Progenitor cell of endocrine pancreas (in vitro differentiated cells): ENCODE measurements around the gene SPTB. TPM values are rescaled to one million over a fixed set of nuclear protein-coding genes. Genes with fewer than 3 reads are reported as not detected.

Experiments used
- DNase-seq: peaks from one replicate; pipeline ENCODE4 v3.0.0; 2021; ENCODE audit warnings: low spot score; ENCODE audit not compliant: unreplicated experiment
- H3K27ac Mint-ChIP-seq: 2 replicates; pipeline ENCODE4 v1.8.0; 2021; ENCODE audit warnings: mild to moderate bottlenecking, moderate library complexity, mixed read lengths
- H3K27me3 Mint-ChIP-seq: 2 replicates; pipeline ENCODE4 v1.8.0; 2021; ENCODE audit warnings: mixed read lengths
- H3K36me3 Mint-ChIP-seq: 2 replicates; pipeline ENCODE4 v1.8.0; 2022; ENCODE audit warnings: mixed read lengths; ENCODE audit not compliant: insufficient read depth
- H3K4me1 Mint-ChIP-seq: 2 replicates; pipeline ENCODE4 v1.8.0; 2021; ENCODE audit warnings: low read depth, mixed read lengths
- H3K4me3 Mint-ChIP-seq: 2 replicates; pipeline ENCODE4 v1.8.0; 2021; ENCODE audit warnings: low read depth, mild to moderate bottlenecking, moderate library complexity, mixed read lengths
- H3K9me3 Mint-ChIP-seq: 2 replicates; pipeline ENCODE4 v1.8.0; 2021; ENCODE audit warnings: low read depth, mixed read lengths
- total RNA-seq: library from RNA; stranded (reverse); gene quantifications from 2 replicates; pipeline ENCODE4 v1.2.1, GENCODE V29; 2021
- TF ChIP-seq, protein P1 (sequence below): fragments of 200-600 bp; sonication (generic); IDR thresholded peaks from one replicate; pipeline ENCODE4 v1.5.0; 2021; ENCODE audit warnings: antibody characterized with exemption, mild to moderate bottlenecking; ENCODE audit not compliant: unreplicated experiment

The SPTB gene
- total RNA-seq, 1 donor from 2014 or later = 1.7 TPM

DNA sequence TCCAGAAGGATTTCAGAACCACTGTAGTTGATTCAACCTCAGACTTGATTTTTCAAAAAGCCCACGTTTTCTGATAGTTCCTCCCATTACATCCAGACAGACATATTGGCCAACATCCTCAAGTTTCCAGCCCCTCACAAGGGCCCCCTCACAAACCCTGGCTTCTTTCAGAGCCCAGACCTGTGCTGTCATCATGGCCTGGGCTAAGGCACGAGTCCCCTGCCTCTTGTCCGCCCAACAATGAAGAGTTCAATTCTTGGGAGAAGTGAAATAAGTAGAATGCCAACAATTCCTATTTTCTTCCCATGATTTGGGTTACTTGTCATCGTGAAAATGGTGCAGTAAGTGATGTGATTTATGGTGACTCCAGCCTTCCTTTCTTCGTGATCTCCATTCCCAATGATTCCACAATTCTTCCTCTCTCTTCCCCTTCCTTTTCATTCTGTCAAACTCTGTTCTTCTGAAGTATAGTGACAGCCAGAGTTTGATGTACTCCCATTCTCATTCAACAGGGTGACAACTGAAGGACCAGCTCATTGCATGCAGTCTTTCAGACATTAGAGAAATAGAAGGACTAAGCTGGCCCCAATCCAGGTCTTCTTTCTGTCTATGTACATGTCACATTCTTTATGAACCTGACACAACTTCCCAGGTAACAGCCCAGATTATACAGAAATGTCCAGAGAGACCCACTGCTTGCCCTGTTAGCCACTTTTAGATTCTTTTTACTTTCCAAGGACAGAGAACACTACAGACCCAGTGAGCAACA is 29.2 kb downstream of the SPTB start:
- TF ChIP-seq, protein P1, sequence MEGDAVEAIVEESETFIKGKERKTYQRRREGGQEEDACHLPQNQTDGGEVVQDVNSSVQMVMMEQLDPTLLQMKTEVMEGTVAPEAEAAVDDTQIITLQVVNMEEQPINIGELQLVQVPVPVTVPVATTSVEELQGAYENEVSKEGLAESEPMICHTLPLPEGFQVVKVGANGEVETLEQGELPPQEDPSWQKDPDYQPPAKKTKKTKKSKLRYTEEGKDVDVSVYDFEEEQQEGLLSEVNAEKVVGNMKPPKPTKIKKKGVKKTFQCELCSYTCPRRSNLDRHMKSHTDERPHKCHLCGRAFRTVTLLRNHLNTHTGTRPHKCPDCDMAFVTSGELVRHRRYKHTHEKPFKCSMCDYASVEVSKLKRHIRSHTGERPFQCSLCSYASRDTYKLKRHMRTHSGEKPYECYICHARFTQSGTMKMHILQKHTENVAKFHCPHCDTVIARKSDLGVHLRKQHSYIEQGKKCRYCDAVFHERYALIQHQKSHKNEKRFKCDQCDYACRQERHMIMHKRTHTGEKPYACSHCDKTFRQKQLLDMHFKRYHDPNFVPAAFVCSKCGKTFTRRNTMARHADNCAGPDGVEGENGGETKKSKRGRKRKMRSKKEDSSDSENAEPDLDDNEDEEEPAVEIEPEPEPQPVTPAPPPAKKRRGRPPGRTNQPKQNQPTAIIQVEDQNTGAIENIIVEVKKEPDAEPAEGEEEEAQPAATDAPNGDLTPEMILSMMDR = no peak
- Mint-ChIP-seq H3K36me3 (no peaks in the 10 kb centered on the region), H3K27me3 (peaks cover 38% of the 10 kb centered on the region), H3K4me3 (no peak overlapping the region), H3K9me3 (no peaks in the 10 kb centered on the region), H3K27ac (no peak overlapping the region), H3K4me1 (no peaks in the 10 kb centered on the region)
- no peak for DNase-seq

DNA sequence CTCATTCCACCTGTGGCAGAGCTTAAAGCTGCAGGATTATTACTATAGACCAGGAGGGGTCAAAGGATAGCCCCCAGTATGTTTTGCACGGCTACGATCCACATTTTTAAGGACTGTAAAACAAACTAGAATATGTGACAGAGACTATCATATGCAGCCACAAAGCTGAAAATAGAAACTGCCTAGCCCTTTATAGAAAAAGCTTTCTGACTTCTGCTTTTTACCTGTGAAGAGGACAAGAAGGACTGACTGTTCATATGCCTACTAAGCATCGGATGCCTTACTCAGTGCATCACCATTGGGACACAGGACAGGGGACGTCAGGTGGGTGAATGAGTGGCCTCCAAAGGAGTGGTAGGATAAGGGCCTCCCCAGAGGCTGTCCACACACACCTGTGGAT is 29.8 kb downstream of the SPTB start:
- H3K4me3 Mint-ChIP-seq = no peak overlapping the region
- DNase-seq = no peak
- no peaks in the 10 kb centered on the region for H3K36me3 Mint-ChIP-seq
- H3K27me3 Mint-ChIP-seq = peaks cover 44% of the 10 kb centered on the region
- H3K4me1 Mint-ChIP-seq = no peaks in the 10 kb centered on the region
- TF ChIP-seq, protein P1 = no peak
- no peaks in the 10 kb centered on the region for H3K9me3 Mint-ChIP-seq
- H3K27ac Mint-ChIP-seq = no peak overlapping the region

DNA sequence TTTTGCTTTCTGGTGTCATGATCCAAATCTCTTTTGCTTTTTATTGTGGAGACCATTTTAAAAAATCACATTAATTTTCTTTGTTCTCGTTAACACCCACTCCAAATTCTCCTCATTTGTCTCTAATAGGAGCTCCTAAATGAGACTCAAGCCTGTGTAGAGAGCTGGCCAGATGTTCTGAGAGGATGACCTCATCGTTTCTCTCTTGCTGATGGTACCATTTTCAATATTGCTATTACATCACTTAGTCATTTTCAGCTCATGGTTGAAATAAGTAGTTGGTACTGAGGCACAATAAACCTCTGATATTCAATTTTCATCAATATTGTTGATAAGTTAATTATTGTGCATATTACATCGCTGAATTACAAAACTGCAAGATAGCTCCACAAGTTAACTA is 31.5 kb downstream of the SPTB start:
- Mint-ChIP-seq H3K27me3 (peaks cover 45% of the 10 kb centered on the region), H3K4me1 (no peaks in the 10 kb centered on the region), H3K36me3 (no peaks in the 10 kb centered on the region), H3K4me3 (no peak overlapping the region), H3K9me3 (no peaks in the 10 kb centered on the region), H3K27ac (no peak overlapping the region)
- TF ChIP-seq, protein P1 = no peak
- no peak for DNase-seq

DNA sequence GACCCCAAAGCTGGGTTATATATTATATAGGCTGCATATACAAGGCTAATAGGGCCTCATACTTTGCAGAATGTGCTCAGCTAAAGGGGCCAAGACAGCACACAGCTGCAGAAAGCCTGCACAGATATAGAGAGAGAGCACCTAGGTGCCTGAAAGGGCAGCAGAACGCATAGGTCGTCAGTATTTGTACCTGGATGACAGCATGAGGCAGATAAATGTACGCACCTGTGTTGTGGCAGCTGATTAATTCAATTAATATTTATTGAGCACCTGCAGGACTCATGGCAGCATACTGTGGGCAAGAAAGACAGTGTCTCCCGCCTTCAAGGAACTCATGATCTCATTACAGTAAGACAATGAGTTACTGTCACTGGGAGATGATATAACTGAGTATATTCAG is 33.4 kb downstream of the SPTB start:
- no peaks in the 10 kb centered on the region for H3K4me1 Mint-ChIP-seq
- H3K27me3 Mint-ChIP-seq = peaks cover 39% of the 10 kb centered on the region
- no peak for DNase-seq
- TF ChIP-seq, protein P1 = no peak
- no peak overlapping the region for H3K27ac Mint-ChIP-seq
- no peak overlapping the region for H3K4me3 Mint-ChIP-seq
- no peaks in the 10 kb centered on the region for H3K36me3 Mint-ChIP-seq
- no peaks in the 10 kb centered on the region for H3K9me3 Mint-ChIP-seq

DNA sequence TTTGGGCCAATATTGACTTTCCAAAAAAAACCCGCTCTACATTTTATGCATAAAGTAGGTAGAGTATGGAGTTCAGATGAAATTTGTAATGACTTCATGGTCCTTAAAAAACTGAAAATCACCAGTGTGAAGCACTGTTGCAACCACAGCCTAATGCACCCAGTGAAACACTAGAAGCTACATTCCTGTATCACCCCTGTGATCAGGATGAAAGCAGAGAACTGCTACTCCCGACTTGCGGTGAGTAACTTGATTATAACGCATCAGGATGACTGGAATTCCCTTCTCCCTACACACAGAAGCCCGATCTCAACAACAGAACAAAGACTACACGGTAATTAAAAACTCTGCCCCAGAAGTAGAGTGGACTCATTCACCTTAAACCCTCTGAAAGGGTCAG is 33.8 kb downstream of the SPTB start:
- H3K4me3 Mint-ChIP-seq = no peak overlapping the region
- TF ChIP-seq, protein P1 = no peak
- H3K27me3 Mint-ChIP-seq = peaks cover 42% of the 10 kb centered on the region
- H3K9me3 Mint-ChIP-seq = no peaks in the 10 kb centered on the region
- H3K27ac Mint-ChIP-seq = no peak overlapping the region
- H3K36me3 Mint-ChIP-seq = no peaks in the 10 kb centered on the region
- H3K4me1 Mint-ChIP-seq = no peaks in the 10 kb centered on the region
- DNase-seq = no peak
